GM21360 (cell line): Measurements from ENCODE around the gene ADGRF3.
"Not testable (repeated sequence)": the region's sequence is repeated elsewhere in the genome, so short reads cannot be mapped to it uniquely, and the experiment has no call there.

ENCODE experiments used
- ATAC-seq: cut with Tn5 transposase; IDR thresholded peaks from one replicate; pipeline ENCODE4 v1.9.1; 2021; ENCODE audit warnings: mild to moderate bottlenecking, moderate library complexity; ENCODE audit not compliant: unreplicated experiment

Gene ADGRF3, protein sequence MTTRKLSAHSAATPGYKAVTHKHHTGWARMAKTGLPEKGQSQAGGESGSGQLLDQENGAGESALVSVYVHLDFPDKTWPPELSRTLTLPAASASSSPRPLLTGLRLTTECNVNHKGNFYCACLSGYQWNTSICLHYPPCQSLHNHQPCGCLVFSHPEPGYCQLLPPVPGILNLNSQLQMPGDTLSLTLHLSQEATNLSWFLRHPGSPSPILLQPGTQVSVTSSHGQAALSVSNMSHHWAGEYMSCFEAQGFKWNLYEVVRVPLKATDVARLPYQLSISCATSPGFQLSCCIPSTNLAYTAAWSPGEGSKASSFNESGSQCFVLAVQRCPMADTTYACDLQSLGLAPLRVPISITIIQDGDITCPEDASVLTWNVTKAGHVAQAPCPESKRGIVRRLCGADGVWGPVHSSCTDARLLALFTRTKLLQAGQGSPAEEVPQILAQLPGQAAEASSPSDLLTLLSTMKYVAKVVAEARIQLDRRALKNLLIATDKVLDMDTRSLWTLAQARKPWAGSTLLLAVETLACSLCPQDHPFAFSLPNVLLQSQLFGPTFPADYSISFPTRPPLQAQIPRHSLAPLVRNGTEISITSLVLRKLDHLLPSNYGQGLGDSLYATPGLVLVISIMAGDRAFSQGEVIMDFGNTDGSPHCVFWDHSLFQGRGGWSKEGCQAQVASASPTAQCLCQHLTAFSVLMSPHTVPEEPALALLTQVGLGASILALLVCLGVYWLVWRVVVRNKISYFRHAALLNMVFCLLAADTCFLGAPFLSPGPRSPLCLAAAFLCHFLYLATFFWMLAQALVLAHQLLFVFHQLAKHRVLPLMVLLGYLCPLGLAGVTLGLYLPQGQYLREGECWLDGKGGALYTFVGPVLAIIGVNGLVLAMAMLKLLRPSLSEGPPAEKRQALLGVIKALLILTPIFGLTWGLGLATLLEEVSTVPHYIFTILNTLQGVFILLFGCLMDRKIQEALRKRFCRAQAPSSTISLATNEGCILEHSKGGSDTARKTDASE

GRCh38 chr2:26346454-26347053 lies at the start of gene ADGRF3:
Gene ADGRF3 (minus strand): TSS chr2:26346789. CDS start chr2:26346234, 555 bp downstream.
- no peak for ATAC-seq

DNA sequence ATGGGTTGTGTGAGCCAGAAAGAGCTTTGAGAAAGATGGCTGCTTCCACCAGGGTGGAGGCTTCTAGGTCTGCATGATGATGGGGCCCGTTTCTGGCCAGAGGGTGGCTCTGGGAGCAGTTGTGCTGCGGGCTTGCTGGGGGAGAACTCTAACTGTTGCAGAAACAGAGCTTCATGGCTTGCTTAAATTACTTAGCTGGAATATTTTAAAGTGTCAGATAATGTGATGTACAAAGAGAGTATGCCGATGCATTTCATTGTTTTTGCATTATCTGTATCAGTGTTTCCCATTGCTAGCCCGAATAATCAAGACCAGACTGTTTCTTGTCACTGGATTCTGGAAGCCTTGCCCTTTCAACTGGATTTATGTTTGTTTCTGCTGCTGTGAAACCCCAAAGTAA lies 48.8 kb upstream of the ADGRF3 start:
- ATAC-seq, result no peak

- no peak for ATAC-seq
Observed at GRCh38 chr2:26394694-26395093, 48.1 kb upstream of the ADGRF3 start.

DNA sequence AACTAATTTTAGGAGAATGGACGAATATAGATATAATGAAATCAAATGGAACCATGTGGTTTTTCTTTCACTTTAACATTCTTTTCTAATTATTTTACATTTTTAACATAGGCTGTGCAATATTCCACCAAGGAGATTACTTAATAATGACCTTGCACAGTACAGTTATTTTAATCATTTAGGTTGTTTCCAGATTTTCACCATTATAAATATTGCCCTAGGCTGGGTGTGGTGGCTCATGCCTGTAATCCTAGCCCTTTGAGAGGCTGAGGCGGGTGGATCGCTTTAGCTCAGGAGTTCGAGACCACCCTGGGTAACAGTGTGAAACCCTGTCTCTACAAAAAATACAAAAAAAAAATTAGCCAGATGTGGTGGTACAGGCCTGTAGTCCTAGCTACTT lies 40.6 kb upstream of the ADGRF3 start:
- no peak for ATAC-seq

DNA sequence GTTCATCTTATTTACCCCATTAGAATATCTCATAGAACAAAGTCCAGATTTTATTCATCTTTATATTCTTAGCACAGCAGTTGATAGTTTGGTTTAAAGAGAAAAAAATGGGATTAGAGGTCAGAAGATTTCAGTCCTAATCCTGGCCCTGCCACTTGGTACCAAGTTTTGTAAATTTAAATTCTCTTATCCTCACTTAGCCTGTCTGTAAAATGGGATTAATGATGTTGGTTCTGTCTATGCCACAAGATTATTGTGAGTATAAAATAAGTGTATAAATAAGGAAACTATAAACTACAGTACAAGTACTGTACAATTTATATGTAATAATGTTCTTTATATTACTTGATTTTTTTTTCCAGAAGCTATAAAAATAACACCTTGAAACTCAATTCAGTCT lies 38.0 kb upstream of the ADGRF3 start:
- no peak for ATAC-seq

DNA sequence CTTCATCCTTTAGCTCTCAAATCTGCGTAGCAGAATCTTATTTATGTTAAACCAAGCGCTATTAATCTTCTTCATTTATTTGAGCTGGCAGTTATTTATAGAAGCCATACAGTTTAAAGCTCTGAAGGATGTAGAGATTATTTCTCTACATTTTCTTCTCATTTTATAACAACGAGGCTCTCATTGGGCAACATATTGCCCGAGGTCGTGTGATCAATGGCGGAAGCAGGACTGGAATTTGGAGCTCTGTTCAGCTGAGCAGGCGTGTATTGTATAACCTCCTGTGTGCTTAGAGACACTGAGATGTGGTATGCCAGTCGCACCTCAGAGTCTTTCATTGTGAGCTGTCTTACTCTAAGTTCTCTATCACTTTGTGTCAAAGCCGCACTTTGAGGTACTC lies 37.6 kb upstream of the ADGRF3 start:
- ATAC-seq, result no peak

GRCh38 chr2:26382564-26382963 lies 36.0 kb upstream of the ADGRF3 start:
- ATAC-seq, result no peak

DNA sequence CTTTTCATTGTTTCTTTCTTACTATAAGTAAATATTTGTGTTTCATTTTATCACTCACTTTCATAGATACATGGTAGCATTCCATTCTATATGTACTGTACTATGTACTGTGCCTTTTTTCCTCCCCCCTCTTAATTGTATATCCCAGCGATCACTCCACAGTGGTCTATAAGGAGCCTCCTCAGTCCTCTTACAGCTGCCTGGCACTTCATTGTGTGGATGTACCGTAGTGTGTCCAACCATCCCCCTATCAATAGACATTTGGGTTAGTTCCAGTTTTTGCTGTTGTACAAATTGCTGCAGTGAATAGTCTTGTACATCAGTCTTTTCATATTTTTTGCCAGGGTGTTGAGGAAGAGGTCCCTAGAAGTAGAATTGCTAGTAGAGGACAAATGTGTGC lies 33.7 kb upstream of the ADGRF3 start:
- no peak for ATAC-seq

- no peak for ATAC-seq
Observed at GRCh38 chr2:26376799-26377198, 30.2 kb upstream of the ADGRF3 start.

GRCh38 chr2:26370909-26371308 lies 24.3 kb upstream of the ADGRF3 start:
- not testable (repeated sequence) for ATAC-seq

DNA sequence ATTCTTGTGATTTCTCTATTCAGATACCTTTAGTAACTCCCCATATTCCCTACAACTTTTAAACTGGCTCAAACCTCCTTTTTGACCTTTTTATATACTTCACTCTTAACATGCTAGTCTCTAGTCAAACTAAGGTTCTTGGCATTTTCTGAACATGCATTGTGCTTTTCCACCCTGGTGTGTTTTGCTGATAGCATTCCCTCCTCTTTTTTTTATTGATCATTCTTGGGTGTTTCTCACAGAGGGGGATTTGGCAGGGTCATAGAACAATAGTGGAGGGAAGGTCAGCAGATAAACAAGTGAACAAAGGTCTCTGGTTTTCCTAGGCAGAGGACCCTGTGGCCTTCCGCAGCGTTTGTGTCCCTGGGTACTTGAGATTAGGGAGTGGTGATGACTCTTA lies 23.1 kb upstream of the ADGRF3 start:
- not testable (repeated sequence) for ATAC-seq

- no peak for ATAC-seq
Observed at GRCh38 chr2:26366957-26367356, 20.4 kb upstream of the ADGRF3 start.

DNA sequence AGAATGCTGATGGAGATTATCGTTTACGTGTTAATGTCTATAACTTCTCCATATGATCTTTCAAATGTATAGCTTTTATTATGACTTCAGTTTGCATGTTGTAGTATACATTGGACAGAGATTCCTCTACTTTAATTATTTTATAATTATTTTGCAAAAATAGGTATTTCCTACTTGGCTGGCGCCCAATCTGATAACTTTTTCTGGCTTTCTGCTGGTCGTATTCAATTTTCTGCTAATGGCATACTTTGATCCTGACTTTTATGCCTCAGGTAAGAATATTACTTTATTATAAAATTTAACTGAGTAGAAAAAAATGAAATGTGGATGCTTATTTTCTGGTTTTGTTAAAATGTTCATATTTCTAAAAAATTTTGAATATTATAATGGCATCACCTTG lies 18.1 kb upstream of the ADGRF3 start:
- ATAC-seq, result no peak

DNA sequence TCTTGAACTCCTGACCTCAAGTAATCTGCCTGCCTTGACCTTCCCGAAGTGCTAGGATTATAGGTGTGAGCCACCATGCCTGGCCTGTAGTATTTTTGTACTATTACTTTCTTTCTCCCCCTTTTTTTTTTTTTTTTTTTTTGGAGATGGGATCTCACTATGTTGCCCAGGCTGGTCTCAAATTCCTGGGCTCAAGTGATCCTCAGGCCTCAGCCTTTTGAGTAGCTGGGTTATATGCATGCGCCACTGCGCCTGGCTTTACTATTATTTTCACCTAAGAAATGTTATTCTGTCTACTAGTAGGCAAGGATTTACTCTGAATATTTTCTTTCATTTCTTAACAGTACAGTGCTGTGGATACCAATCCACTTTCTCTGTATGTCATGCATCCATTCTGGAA lies 17.4 kb upstream of the ADGRF3 start:
- no peak for ATAC-seq

GRCh38 chr2:26363323-26363722 lies 16.7 kb upstream of the ADGRF3 start:
- ATAC-seq, result no peak

- ATAC-seq, result no peak
Observed at GRCh38 chr2:26359886-26360473, 13.4 kb upstream of the ADGRF3 start.

GRCh38 chr2:26356771-26357170 lies 10.2 kb upstream of the ADGRF3 start:
- no peak for ATAC-seq

DNA sequence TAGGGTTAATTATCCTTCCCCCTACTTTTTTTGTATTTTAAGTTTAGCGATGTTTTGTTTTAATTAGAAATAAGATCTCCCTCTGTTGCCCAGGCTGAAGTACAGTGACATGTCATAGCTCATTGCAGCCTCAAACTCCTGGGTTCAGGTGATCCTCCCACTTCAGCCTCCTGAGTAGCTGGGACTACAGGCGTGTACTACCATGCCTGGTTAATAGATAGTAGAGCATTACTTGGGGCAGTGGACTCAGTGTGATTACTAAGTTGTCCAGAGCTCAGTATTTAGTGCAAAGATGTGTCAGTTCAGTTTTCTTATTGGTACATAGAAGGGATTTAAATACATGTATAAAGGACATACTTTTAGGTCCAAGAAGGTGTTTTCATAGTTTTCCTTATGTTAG lies 9.5 kb upstream of the ADGRF3 start:
- no peak for ATAC-seq

- ATAC-seq, result no peak
Observed at GRCh38 chr2:26355038-26355995, 8.7 kb upstream of the ADGRF3 start.

DNA sequence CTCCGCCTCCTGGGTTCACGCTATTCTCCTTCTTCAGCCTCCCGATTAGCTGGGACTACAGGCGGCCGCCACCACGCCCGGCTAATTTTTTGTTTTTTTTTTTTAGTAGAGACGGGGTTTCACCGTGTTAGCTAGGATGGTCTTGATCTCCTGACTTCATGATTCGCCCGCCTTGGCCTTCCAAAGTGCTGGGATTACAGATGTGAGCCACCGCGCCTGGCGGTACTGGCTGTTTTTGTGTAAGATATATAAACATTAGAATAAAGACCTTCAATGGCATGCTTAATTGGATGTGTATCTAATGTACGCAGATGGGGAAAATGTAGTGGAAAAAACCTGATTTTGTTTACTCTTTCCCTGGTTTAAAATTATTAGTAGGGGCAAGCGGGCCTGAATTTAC lies 7.9 kb upstream of the ADGRF3 start:
- not testable (repeated sequence) for ATAC-seq
